NCI-H1105 (cell line): Measurements from ENCODE around the gene AUTS2.

Source experiments
- DNase-seq: peaks from one replicate; lab custom pipeline; 2025; lab: John Stamatoyannopoulos, UW

Gene AUTS2

DNA sequence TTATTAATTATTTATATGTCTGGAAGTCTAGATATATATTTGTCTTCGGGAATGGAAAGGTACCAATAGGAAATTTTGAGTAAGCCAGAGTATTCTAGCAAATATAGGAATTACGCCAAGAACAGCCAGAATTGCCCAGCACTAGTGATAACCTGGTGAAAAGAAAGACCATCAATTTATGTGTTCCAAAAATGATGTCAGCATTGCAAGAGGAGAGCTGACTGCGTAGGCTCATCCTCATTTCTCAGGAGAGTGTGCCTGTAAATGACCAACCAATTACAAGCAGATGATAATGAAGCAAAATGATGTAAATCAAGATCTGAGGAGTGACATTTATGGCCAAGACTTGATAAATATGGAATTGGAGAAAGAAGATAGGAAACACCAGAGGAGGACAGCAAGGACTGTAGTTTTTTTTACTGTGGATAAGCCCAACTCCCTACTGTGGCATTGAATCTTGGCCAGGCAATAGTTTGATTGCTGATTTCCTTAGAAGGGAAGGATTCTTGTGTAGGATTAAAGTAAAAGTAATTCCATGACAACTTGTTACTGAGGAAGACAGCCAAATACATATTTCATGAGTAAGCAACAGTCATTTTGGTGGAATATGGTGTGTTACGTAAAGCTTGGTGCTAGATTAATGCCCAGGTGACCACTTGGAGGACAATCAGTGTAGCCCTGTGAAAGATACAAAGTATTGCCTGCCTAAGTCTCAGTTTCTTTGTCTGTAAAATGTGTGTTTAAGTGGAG, 590.8 kb downstream of the AUTS2 start:
- DNase-seq, result no peak

DNA sequence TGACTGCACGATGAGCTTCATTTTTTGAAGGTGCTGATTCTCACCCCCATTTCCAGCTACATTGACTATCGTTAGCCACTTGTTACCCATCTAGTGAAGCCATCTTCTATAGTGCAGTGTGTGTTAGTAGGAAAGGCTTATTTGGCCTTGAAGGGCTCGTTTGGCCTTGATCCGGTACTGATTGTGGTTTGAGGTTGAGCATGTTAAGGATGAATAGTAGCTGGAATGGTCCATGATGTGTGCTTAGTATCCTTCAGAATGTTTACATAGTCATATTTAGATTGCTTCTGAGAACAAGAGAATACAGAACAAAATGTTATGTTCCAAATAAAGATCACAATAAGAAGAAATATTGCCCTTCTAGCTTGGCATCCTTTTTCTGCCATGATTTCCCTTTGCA, 591.5 kb downstream of the AUTS2 start:
- DNase-seq, result no peak

DNA sequence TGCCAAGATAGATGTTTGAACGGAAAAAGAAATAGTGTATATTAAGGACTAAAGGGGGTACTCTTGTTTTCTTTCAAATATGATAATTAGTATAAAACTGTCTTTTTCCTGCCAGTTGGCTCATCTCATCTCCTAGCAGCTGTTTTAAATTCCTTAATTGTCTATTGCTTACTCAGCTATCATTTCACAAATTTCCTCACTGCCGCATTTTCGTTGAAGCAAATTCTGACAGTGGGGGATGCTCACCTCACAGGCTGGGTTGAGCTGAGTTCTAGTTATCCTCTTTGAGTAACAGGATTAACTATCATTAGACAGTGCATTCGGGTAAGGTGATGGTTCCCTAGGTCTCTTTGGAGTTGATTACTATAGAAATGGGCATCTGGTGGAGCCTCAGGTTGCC, 592.0 kb downstream of the AUTS2 start:
- no peak for DNase-seq

DNA sequence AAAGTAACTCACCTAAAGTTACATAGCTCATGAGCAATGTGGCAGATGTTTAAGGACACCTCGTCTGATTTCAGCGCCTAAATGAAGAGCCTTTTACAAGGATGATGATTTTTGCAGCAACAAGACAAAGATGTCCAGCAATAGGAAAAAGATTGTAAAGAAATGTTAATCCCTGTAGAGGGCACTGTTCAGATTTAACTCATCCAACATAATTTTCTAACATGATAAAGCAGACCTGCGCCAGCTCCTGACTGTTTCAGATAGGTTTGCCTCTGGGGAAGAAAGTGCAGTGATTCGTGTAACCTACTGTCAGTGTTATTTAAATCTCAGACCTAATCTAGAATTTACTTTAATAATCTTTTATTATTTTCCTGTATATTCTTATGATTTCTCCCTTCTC, 595.2 kb downstream of the AUTS2 start:
- DNase-seq, result no peak

DNA sequence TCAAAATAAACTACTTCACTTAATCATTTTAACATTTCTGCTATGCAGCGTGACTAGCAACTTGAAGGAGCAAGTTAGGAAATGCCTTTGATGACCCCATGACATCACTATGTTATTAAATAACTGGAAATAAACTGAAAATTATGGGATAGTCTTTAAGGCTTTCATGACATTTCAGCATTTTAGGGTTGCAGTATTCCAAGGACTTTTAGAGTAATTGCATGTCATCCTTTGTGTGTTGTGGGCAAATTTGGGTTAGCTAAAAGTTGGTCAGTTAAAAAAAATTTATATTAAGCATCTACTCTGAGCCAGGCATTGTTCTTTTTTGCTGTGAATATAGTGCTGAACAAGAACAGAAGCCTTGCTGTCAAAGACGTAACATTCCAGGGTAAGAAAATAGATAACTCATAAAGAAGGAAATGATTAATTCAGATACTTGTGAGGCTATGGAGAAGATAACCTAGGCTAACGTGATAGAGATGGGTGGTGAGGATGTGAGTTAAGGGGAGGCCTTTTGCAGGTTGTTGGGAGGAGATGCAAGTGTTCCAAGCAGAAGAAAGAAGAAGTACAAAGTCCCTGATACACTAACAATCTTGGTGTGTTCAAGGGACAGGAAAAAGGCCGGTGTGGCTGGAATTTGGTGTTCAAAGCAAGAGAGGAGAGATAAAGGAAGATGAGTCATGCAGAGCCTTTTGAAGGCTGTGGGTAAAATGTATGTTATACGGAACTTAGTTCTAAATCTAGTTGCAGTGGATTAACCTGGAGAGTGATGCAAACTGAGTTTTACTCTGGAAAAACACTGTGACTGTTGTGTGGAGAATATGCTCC, 610.2 kb downstream of the AUTS2 start:
- DNase-seq, result no peak

DNA sequence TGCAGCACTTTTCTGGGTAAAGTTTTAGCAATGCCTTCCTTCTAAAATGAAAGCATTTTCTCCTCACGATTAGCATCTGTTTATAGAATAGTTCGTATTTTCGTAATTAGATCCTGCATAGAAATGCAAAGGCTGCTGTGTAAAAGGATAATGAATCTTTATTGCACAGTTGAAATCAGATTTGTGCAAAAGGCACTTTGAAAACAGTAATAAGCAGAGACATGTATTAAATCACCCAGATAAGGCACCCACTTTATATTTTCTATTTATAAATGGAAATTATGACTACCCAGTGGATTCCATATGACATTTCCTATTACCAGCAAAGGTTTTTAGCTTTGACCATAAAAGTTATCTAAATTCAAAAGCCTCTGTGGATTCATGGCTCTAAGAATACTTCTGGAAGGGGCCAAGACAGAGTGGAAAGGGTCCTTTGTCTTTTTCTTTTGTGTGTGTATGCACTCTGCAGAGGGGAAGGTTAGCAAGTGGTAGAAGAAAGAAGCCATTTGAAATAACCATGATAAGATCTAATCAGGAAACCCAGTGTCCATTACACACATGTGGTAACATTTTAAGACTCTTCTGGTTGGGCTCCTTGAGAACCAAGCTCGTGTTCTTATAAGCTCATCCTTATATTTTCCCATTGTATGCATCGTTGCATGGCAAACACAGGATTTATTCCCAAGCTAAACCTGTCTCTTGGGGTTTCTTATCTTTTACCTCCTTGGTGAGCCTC, 612.1 kb downstream of the AUTS2 start:
- DNase-seq, result no peak

DNA sequence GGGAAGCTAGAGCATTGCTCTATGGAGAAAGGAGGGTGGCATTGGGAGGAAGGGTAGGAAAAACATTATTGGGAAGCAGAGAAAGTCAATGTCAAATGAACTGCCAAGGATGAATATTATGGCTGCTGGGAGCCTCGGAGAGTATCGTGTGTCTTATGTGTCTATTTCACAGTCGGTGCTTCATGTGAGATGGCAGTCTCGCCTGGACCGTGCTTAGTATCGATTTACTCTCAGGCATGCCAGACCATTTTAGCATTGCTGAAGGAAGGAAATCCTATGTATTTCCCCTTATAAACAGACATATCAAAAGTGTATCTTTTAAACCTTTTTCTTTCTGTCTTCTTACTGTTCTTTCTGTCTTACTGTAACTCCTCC, 612.6 kb downstream of the AUTS2 start:
- DNase-seq, result no peak

DNA sequence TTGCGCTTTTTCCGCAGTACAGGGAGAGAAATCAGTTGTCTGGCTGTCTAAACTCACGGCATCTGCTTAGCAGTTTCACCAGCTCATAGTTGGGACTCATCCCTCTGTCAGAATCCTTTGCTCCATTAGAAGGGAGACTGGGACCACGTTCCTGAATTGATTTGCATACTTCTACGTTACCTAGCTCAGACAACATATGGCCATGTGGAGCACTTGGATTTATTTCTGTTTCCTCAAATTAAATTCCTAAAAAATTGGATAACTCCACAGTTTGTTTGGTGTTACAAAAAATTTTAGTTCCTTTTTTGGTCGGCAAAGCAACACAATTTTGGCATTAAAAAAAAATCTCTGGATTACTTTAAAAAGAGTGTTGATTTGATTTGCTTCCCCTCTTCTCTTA, 614.0 kb downstream of the AUTS2 start:
- no peak for DNase-seq

DNA sequence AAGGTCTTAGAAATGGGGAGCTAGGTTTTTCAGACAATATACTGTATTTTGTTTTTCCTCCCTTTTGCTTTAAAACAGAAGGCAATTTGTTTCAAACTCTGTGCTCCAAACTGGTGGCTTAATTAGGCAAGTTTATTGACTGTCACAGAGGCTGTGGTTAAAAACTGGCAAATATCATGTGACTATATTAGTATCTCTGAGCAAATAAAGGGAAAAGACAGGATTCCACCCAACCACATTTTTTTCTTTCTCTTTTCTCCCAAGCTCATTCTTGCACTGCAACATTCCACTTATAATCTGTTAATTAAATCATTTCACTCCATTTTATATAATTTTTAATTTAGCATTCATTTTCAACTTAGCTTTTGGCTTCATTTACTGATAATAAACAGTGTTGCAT, 615.8 kb downstream of the AUTS2 start:
- DNase-seq, result no peak

DNA sequence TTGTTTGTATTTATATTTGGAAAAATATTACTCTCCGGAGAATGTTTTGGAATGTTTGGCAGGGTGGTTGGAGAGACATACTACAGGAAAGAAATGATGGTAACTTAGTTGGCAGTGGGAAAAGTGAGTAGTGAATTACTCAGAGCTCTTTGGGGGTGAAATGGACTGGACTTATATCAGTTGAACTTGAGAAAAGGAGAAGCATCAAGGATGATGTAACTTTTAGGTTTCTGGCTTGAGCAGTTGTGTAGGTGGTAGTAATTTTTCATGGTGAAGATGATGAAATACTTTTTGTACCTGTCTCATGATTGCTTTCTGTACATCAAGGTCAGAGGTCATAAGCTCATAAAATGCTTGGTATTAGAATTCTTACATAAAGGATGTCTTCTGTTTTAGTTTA, 617.2 kb downstream of the AUTS2 start:
- no peak for DNase-seq

DNA sequence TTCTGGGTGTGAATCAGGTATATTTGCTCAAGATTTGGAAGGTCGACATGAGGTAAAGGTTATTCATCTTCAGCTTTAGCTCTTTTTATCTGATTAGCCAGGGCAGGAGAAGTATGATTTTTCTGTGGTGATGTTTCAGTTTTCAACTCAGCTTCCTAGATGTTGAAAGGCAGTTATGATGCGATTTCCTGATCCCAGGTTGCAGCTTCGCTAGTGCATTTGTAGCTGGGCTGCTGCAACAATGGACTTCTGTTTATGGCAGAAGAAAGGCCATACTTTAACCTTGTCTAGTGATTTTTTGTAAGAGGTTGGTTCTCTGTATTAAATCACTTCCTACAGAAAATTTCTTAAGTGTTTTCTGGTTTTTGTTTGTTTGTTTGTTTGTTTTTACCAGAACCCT, 619.3 kb downstream of the AUTS2 start:
- no peak for DNase-seq

DNA sequence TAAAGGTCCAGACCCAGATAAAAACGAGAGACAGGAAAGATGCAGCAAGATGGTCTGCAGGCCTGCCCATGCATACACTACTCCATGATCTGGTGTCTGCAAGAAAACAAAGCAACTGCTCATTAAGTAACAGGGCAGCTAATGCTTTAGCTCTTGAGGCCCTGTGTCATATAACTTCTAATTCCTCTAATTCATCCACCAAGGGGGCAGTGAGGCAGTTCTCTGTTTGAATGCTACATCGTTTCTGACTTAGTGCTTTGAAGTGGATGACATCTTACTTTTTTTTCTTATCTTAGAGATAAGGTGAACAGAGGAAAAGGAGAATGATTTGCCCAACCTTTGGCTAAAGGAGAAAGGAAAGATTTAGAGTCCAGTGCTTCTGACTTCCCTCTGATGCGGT, 619.7 kb downstream of the AUTS2 start:
- no peak for DNase-seq

DNA sequence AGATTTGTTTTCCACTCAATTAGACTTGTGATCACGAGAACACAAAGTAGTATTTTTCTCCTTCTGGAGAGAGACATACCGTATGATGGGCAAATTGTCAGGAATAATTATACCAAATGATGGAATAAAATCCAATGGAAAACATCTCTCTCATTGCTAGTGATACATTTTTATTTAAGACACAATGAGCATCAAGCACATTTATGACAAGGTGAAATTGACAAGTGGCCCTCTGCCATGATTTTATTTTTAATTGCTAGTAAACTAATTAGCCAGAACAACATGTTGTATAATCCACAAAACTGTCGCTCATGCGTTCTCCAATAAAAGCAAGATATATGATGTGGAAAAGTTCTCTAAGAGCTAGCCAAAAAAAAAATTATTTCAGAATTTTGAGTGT, 620.8 kb downstream of the AUTS2 start:
- DNase-seq, result no peak

DNA sequence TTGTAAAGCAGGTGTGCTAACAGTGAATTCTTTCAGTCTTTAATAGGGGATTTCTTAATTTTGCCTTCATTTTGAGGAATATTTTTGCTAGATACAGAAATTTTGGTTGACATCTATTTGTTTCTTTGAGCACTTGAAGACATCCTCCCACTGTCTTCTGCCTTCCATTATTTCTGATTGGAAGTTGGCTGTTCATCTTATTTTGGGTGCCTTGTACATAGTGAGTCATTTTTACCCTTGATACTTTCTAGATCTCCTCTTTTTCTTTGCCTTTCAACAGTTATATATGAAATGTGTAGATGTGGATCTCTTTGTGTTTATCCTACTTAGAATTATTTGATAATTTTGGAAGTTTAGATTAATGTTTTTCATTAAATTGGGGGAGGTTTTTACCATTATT, 631.0 kb downstream of the AUTS2 start:
- DNase-seq, result no peak

DNA sequence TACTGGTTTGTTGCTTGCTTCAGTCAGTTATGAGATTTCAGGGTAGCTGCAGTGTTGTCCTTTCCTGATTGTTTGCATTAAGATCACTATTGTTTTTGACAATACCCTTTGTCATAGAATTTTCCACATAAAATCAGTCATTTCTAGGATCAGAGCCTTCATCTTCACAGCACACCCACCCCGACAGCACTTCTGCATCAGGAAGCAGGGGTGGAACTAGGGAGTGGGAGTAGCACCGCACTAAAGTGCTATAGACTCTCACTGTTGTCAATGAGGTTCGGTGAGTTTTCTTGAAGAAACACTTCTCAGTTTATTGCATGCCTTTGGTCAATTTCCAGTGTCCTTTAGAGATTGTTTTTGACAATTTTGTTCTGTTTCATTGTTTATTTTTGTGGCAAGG, 632.5 kb downstream of the AUTS2 start:
- DNase-seq, result no peak

DNA sequence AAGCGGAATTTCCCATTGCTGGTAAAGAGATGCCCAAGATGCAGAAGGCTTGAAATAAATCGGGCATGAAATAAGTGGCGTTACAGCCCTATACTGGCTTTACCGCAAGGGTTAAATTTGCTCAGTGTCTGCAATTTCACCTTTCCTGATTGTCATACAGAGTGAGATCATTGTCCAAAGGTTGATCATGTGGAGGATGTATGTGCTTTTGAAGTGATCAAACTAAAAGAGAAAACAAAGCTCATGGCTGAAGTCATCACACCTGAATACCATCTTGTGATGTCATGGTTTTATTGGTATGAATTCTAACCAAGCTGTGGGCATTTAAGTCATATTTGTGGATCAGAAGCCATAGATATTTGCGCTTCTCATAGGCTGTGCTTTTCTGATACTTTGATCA, 635.5 kb downstream of the AUTS2 start:
- DNase-seq, result no peak

DNA sequence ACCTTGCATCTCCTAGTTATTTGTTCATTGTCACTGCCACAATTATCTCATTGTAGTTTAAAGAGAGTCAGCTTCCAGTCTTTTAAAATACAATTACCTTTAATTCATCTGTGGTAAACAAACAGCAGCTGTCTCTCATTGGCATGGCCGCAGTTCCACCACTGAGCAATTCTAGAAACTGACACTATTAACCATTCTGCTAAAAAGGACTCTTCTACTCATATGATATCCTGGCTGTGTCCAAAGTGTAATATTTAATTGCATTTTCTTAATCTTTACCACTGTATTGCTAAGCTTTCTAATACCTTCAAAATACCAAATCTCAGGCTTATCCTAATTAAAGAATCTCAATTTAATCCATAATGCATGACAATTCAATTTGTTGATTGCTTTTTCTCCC, 639.0 kb downstream of the AUTS2 start:
- no peak for DNase-seq

DNA sequence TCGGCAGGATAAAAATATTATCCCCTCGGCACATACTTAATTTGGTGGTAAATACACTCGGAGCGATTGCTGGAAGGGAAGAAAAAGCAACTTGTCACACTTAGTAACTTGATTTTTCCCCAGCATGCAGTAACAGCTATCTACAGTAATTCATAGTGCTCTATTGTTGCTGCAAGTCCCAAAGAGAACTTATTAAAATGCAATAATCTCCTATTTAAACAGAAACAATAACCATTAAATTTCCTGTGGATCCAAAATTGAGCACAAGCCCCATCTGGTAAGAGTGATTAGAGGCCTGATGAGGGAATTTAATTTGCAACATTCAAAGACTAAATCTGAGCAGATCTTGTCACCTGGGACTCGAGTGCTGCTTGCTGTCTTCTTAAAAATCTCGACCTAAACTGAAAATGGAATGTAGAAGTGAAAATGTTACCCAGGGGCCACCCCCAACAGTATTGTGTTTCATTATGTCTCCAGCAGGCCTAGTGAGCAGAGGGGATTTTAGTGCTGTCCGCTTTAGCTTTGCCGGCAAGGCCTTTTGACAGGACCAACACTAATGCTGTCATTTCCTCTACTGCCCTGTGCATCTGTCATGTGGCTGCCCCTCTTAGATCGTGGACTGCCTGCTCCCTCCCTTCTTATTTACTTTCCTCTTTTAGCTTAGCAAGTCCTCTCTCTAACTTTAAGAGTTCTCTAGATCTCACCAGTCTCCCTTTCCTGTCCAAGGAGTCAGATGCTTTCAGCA, 639.7 kb downstream of the AUTS2 start:
- DNase-seq, result no peak

DNA sequence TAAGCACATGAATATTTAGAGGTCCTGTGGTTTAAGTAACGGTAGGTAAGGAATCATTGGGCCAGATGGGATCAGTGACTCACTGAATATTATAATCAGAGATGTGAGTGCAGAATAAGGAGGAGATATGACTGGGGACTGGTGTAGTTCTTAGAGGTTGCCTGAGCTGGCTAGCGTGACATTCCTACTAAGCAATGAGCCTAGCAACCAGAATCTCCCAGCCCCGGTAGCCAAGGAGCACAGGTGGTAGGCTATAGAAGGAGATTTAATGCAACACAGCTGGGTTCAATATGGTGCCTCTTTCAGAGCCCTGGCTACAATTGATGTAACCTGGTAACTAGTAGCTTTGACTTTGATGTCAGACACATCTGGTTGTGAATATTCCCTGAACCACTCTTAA, 641.6 kb downstream of the AUTS2 start:
- no peak for DNase-seq

DNA sequence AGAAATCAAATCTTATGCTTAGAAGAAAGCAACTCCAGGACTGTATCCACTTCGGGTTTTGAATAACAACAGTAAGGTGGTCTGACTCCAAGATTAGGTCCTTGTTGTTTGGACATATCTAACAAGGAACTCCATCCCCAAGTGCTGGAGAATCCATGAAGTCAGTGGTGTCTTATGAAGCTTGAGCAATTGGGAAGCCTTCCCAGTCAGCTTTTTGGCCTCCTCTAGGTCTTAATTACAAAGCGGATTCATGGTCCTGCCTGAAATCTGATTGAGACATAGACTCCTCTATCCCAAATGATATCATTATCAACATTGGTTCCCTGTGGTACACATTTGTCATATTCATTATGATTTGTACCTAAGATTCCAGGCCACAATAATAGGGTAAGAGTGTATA, 642.6 kb downstream of the AUTS2 start:
- DNase-seq, result no peak

DNA sequence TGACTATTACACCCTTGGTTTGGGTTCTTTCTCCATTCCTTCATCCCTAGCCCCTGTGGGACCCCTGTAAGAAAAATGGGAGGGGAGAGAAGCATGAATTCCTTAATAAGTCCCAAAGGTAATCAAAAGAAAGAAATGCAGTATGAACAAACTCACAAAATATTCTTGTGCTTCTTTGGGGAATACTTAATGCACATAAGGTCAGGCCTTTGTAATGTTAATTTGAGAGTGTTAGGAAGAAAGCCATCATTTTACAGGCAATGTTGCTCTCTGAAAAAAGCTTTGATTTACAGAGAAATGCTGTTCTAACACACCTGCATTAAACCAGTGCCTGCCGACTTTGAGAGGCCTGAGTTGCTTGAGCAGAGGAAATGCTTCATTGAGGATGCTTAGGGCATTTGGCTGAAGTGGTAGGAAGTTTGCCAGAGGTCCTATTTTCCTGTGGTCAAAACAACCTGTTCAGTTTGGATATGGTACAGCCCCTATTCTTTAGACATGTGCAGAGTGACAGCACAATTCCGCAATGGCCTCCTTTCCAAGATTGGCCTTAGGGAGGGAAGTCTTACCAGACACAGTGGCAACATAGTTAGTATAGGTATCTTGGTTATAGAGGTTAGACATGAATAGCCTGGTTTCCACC, 643.4 kb downstream of the AUTS2 start:
- DNase-seq, result no peak

DNA sequence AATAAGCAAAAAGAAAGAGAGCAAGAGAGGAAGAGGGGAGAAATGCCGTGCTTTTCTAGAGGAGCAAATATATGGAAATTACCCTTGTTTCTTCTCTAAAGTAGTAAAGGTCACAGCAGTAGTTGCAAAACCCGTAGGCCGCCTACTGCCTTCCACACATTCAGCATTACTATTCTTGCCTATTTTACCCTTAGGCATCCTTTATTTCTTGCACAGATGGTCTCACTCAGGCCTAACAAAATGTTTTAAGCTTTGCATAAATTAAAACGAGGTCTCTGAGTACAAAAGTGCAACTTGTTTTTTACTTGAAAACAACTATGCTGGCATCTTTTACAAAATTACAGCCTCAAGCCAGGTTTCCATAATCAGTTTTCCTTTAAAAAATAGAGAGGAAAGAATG, 644.6 kb downstream of the AUTS2 start:
- DNase-seq, result no peak
